HG02610 (cell line): ENCODE results near the gene FOXL1.

Experiments
- ATAC-seq: cut with Tn5 transposase; IDR thresholded peaks from one replicate; pipeline ENCODE4 v1.9.1; 2021; ENCODE audit warnings: mild to moderate bottlenecking, moderate library complexity; ENCODE audit not compliant: unreplicated experiment

The FOXL1 gene

DNA sequence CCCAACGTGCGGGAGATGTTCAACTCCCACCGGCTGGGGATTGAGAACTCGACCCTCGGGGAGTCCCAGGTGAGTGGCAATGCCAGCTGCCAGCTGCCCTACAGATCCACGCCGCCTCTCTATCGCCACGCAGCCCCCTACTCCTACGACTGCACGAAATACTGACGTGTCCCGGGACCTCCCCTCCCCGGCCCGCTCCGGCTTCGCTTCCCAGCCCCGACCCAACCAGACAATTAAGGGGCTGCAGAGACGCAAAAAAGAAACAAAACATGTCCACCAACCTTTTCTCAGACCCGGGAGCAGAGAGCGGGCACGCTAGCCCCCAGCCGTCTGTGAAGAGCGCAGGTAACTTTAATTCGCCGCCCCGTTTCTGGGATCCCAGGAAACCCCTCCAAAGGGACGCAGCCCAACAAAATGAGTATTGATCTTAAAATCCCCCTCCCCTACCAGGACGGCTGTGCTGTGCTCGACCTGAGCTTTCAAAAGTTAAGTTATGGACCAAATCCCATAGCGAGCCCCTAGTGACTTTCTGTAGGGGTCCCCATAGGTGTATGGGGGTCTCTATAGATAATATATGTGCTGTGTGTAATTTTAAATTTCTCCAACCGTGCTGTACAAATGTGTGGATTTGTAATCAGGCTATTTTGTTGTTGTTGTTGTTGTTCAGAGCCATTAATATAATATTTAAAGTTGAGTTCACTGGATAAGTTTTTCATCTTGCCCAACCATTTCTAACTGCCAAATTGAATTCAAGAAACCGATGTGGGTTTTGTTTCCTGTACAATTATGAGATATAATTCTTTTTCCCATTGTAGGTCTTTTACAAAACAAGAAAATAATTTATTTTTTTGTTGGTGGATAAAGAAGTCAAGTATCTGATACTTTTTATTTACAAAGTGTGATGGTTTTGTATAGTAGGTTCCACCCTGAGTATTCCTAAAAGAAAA, 9.4 kb upstream of the FOXL1 start:
- no peak for ATAC-seq

DNA sequence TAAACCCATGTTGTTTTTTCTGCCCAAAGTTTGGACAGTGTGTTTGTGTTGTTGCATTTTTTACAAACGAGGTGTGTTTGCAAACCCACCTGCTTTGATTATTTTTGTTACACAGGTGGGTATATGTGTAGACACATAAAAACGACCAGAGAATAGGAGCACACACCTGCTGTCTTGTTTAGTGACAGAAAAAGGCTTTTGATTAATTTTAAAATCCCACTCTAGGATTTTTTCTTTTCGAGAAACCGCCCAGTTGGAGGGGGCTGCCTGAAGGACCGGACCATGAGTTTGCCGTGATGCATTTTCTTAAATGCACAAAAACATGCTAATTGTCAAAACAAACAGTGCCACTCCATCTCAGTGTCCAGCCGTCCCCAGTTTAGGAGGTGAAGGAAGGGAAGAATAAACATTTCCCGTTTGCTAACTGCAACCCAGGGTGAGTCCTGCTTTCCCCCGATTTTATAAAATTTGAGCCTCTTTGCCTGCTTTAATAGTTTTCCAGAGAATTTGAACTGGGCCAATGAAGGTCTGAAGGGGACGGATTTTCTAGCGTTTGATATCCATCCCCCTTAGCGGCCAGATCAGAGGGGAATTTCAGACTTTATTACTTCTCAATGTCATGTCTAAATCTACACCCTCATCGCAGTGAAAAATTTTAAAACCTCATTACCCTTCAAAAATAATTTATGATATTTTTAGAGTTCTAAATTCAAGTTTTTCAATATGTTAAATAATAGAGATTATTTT, 8.5 kb upstream of the FOXL1 start:
- ATAC-seq, result no peak

DNA sequence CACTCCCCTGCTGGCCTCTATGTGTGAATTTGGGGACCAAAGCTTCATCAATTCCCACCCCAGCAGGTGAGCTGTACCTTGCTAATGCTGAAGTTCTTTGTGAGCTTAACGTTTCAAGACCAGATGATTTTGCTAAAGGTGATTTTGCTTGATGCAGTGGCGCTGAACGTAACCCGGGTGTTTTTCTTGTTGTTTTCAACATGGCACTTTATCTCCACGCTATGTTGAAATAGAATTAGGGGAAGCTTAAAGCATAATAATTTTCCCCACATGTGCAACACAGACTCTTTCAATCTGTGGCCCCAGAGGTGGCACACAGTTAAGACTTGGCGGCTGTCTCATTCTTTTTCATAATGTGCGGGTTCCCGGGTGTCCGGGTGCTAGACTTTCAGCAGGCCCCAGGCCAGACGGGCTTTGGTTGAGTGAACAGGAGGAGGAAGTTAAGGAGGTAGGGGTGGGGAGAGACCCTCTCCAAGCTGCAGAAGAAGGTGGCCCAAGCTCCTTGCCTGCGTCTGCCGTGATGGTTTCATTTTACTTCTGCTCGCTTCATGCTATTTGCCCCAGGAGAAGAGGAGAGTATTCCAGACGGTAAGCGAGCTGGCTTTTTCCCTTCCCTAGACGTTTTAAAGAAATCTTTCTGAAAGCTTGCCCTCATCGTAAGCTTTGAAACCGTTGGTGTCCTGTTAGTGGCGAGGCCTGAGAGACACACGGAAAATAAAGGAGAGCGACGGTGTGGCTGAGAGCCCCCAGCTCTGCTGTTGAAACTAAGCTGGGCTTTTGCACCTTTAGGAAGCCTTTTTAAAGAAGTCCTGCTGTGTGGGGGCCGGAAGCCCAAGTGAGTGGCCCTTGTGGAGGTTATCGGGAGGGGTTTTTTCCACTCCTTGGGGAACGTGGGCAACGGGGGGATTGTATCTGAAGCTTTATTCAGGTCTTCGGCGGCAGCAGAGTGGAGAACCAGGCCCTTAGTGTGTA, 7.5 kb upstream of the FOXL1 start:
- ATAC-seq, result no peak

DNA sequence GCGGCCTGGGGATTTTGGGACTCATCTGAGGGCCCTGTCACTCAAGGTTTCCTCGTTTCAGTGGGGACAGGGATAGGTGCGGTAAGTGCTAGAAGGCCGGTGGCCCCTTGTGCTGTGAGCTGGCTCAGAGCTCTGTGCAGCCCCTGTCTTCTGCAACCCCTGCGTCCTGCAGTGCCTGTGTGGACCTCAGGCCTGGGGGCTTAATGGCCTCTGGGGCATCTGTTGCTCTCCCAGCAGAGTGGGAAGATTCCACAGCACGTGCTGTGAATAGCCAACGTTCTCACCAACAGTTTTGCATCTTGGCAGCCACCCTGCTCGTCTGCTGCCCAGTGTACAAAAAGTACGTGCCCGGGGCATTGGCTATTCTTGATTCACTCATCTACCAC, 6.8 kb upstream of the FOXL1 start:
- no peak for ATAC-seq

DNA sequence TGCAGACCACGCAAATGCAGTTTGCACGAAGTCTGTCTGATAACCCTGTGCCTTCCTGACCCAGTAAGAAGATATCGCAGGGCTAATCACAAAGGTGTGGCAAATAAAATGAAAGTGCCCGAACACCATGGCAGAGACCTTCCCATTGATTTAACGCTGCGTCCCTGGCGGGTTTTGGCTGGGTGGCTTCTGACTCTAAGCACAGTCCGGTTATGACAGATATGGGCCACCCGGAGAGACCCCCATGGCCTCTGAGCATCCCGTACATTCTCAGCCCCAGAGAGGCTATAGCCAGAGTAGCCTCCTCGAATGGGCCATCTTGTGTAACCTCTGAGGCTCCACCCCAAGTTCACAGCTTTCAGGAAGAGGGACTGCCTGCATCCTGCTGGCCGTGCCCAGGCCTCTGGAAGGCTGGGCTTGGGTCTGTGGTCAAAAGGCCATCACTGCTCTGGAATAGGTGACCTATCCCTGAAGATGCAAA, 6.3 kb upstream of the FOXL1 start:
- ATAC-seq, result no peak

DNA sequence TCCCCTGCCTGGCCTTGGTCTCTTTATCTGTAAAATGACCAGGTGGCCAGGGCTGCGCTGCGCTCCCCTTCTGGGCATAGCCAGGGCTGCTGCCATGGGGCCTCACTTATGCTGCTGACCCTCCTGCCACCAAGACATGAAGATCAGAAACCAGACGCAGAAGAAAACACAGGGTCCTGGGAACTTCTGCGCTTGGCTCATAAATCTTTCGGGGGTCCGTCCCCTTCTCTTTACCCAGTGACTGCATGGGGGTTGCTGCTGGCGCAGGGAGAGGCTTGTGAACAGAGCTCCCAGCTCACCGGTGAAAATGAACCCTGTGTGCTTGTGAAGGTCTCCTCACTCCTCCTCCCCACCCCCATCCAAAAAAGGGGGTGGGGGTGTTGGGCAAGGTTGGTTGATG, 5.7 kb upstream of the FOXL1 start:
- ATAC-seq, result no peak

DNA sequence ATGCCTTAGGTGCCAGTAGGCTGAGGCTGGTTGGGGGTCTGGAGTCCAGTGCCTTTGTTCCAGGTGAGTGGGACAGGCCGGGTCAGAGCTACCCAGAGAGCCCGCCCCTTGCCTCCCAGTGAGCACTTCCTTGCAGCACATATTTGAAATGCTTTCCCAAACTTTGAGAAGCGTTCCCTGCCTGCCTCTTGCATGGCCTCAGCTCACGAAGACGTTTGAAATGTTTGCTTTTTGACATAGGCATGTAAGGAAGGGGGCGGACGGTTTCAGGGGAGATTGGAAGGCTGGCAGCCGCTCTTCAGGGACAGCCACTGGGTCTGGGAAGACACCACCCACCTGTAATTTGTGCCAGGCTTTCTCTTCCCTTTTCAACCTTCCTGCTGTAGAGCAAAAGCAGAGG, 5.1 kb upstream of the FOXL1 start:
- no peak for ATAC-seq

DNA sequence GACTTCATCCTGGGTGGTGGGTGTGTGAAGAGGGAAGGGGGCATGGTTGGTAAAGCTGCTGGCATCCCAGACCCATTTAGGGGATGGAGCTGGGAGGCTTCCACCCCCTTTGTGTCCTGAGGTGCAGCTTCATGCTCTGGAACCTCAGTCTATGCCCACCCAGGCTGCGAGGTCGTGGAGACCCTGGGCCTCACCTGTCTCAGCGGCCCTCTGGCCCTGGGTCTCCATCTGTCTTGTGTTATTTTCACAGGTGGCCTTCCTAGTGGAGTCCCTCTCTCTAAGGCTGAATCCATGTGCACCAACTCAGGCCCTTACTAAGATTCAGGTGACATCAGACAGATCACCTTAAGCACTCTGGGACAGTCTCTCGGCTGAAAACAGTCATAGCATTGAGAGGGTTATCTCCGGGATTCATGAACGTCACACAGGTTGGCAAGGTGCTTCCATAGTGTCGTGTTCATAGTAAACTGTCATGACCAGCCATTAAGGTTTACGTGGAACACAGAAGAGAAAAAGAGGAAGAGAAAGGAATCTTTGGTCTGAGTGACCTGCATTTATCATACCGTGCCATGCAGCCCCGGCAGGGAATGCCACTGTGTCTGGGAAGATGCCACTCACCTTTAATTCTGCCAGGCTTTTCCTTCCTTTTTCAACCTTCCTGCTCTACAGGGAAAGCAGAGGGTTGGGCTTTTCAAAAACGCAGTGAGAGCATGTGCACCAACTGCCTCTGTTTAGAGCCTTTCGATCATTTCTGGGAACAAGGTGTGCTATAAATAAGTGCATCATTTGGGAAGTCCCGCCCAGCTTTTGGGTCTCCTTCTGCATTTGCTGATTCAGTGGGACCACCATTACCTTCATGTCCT, 4.5 kb upstream of the FOXL1 start:
- no peak for ATAC-seq

DNA sequence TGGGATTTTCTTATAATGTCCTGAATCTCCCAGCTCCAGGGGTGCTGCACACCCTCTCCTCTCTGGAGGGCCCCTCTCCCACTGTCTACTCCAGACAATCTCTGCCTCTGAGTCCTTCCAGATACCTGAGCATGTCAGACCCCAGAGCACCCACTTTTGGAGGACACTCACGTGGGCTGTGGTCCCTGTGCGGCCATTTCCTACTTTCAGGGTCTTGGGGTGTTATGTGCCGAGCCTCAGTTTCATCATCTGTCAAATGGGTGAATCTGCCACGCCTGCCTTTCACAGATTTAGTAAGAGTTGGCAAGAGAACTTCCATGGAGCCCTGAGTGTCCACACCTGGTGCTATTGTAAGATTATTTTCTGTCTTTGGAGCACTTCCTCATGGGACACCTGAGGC, 3.7 kb upstream of the FOXL1 start:
- ATAC-seq, result no peak

DNA sequence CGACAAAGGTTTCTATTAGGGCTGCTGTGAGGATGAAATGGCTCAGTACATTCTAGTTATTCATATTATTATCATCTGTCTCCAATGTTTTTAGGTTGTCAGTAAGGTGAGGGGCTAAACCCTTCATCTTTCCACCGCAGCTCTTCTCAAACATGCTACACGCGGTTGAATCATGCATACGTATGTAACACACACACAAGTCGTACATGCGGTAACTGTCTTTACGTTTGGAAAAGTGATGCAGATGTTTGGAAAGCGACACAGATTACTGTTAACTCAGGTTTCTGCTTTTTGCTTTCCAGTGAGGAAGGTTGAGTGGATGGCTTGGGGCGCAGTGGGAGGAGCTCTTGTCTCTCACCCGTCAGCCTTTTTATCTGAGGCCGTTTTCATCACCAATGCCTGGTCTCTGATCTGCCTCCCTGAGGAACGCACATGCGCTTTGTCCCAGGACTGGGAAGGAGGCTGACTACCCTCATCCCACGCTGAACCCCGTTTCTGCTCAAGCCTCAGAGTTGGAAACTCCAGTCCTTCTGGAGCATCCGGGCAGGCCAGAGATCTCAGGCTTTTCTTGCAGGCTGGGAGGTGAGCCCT, 3.2 kb upstream of the FOXL1 start:
- no peak for ATAC-seq

DNA sequence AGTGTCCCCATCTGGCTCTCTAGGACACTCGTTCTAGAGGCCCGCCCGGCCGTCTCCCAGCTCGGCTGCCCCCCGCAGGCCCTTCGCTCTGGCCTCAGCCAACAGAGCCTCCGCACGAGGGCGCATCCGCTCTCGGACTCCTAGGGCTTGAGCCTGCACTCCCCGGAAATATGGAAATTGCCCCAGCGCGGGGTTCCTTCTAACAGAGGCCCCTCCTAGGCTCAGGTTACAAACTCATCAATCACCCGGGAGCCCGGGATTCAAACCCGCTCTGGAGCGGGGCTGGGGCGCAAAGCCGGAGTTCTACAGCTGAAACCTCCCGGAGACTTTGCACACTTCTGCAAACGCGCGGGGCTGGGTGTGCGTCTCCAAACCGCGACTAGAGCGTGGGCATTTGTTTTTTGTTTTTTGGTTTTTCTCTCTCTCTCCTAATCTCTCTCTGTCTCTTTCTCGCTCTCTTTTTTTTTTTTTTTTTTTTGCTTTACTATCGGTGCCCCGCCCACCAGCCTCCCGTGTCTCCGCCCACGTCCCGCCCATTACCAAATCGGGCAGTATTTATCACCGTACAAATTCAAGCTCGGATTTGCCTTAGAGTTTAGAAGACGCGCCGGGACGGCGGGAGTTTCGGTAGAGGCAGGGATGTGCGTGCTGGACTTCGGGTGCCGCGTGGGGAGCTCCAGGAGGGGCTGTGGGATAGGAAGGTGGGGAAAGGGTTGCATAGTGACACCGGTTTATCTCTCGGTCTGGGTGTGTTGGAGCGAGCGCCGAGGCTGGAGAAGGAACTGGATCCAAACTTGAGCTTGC, 2.4 kb upstream of the FOXL1 start:
- ATAC-seq, result no peak

DNA sequence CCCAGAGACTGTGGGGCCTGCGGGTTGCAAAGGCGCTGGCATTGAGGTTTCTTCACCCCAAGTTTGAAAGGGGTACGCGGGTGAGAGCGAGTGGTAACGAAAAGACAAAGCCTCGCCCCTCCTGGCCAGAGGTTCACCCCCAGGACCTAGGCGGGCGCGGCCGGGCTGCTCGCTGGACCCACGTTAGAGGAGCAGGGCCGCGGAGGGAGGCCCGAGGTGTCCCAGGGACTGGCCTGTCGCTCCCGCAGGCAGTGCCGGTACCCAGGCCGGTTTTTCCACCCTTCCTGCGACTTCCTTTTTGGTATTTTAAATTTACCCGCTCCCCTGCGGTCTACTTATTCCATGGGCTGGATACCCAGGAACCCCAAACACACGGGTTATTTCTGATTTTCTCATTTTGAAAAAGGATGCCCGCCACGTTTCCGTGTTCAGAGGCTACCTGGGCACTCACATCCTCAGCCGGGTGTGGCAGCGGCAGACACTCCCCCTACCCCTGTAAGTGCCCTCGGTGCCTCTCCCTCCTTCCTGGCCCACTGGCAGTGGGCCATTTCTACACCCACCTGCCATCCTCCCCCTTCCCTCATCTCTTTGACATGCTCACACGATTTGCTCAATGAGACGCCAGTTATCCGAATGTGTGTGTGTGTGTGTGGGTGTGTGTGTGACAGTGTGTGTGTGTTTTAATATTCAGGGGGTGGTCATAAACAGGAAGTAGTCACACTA, 1.6 kb upstream of the FOXL1 start:
- no peak for ATAC-seq

DNA sequence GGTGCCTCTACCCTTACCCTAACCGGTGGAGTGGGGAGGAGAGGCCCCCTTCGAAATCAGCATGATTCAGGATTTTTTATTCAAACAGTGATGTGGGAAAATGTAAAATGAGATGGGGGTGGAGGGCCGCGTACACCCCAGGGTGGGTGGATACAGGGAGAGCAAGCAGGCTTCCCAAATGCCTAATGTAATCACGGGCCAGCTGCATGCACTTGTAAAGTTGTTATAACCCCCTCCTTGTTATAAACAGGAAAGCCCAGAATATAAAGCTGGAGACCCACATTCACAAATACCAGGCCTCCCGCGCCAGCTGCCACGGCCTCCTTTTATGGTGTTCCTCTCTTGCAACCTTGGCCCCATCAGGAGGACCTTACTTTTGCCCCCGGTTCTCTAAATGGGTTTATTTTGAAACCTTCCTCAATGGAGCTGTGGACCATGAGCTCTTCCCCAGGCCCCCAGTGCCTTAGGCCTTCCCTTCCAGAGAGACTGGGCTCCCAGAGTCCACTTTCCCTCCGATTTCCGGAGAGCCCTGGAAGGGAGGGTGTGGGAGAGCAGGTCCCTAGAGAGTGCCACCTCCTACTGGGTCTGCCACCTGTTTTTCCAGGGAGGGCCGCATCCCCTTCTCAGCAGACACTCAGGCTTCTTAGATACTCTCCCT, 906 bp upstream of the FOXL1 start:
- no peak for ATAC-seq

DNA sequence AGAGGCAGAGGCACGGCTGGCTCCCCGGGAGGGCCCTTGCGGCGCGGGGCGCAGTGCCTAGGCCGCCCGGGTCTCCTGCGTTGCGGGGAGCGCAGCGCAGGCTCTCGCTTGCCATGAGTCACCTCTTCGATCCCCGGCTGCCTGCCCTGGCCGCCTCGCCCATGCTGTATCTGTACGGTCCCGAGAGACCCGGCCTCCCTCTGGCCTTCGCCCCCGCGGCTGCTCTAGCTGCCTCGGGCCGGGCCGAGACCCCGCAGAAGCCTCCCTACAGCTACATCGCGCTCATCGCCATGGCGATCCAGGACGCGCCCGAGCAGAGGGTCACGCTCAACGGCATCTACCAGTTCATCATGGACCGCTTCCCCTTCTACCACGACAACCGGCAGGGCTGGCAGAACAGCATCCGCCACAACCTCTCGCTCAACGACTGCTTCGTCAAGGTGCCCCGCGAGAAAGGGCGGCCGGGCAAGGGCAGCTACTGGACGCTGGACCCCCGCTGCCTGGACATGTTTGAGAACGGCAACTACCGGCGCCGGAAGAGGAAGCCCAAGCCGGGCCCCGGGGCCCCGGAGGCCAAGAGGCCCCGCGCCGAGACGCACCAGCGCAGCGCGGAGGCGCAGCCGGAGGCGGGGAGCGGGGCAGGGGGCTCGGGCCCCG, 390 bp downstream of the FOXL1 start:
- ATAC-seq, result no peak

DNA sequence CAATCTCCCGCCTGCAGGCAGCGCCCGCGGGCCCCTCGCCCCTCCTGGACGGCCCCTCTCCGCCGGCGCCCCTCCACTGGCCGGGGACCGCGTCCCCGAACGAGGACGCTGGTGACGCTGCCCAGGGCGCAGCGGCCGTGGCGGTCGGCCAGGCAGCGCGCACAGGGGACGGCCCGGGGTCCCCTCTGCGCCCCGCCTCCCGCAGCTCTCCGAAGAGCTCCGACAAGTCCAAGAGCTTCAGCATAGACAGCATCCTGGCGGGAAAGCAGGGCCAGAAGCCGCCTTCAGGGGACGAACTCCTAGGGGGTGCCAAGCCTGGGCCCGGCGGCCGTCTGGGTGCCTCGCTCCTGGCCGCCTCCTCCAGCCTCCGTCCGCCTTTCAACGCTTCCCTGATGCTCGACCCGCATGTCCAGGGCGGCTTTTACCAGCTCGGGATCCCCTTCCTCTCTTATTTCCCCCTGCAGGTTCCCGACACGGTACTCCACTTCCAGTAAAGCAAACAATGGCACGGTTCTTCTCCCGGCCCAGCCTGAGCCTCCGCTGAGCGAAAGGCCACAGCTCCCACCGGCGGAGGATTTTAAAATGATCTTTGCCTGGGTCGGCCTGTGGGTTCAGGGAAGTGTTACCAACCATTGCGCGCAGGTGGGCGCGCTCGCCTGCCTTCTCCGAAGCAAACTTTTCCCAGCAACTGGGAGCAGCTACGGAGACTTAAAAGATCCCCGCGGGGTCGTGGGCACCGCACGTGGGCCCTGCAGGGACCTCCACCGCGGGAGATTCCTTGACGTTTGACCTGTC, 1.1 kb downstream of the FOXL1 start:
- ATAC-seq, result no peak

DNA sequence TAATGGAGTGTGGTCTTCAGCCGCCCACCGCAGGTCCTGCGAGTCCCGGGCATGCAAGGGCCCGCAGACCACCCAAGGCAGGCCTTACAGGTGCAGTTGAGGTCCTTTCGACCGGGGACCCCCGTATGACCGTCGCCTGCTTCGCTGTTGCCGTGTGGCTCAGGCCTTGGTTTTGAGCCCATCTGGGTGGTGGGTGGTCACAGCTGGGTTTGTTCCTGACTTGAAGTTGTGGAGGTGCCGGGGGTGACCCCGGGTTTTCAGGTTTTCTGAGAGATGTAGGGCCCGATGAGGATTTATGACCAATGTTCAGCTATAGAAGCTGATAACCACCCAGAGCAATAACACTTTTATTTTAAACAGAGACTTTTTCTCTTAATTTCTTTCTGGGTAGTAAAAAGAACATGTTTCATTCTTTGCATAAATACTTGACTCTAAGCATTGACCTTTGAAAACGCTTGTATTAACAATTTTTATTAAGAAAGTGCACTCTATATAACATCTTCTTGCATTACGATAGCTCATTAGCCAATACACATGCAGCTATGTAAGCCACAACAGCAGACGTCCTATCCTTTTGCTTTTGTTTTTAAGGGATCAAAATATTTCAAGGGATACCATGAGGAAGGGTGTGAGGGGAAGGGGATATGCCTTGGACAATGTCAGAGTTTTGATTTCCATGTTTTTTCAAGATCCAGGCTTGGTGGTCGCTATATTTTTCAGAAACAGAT, 1.9 kb downstream of the FOXL1 start:
- no peak for ATAC-seq
